GM19372 (cell line): ENCODE results near the gene IQGAP3.

Experiments
- ATAC-seq: cut with Tn5 transposase; IDR thresholded peaks from one replicate; pipeline ENCODE4 v1.9.1; 2021; ENCODE audit warnings: mild to moderate bottlenecking, low read depth, moderate library complexity; ENCODE audit not compliant: unreplicated experiment

IQGAP3 gene

DNA sequence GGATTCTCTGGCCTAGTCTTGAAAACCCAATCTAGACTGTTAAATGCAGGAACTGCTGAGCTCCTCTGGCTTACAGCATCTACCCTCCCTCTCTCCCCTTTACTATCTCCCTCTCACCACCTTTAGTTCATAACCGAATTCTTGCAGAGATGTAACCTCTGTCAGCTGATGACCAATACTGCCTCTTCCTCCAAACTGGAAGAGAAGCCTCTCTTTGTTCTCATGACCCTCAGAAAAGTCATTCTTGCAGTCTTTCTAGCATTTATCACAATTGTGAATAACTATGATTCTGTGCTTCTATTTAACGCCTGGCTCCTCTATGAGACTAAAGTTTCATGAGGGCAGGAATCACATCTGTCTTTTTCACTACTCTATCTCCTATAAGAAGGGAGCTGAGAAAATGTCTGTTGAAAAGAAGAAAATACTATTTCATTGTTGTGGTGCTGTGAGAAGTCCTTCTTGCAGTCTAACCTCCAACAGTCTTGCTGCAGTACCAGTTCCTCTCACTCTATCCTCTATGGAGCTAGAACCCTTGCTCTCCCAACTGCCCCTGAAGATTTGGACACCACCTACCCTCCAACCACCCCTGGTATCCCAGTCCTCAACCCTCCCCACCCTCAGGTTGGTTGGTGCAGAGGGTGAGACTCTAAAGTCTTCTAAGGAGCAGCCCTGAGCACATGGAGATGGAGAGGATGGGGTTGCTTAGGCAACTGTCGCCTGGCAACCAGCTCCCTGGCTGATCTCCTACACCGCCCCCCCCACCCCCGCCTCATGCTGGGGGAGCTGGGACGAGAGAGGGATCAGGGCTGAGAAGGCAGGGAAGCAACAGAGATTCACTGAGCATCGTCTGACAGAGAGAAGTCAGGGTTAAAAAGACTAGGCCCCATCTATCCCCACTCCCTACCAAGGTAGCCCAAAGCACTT, 85.7 kb downstream of the IQGAP3 start:
- ATAC-seq, result no peak

DNA sequence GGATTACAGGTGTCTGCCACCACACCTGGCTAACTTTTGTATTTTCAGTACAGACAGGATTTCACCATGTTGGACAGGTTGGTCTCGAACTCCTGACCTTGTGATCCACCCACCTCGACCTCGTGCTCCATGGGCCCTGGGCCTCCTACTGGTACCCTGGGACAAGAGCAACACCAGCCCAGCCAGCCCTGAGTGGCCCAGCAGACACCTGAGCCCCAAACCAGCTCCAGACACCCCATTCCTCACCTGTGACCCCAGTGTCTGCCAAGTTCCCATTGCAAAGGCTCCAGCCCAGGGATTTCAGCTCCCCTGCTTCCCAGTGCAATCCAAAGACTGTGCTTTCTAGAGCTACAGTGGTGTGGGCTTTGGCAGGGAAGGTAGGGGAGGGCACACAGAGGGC, 86.4 kb downstream of the IQGAP3 start:
- no peak for ATAC-seq

DNA sequence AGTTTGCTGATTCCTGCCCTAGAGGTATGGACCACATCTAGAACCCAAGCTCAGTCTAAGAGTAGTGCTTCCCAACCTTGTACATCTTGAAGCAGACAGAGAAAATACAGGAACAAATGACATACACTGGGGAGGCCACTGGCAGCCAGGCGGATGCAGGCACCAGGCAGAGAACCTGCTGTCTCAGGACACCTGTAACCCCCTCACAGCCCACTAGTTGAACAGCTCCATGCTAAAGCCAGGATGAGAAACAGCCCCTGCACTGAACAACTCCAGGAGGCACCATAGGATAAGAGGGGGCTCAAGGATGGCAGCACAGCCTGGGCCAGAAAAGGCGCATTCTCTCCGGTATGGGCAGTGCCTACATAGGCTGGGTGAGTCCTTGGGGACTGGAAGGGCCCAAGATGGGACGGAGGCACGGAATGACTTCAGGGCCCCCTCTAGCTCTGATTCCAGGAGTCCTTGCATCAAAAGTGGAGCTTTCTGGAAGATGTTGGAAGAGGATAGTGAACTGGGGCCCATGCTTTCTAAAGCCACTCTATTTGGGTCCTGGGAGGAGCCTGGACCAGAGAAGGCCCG, 87.8 kb downstream of the IQGAP3 start:
- no peak for ATAC-seq

DNA sequence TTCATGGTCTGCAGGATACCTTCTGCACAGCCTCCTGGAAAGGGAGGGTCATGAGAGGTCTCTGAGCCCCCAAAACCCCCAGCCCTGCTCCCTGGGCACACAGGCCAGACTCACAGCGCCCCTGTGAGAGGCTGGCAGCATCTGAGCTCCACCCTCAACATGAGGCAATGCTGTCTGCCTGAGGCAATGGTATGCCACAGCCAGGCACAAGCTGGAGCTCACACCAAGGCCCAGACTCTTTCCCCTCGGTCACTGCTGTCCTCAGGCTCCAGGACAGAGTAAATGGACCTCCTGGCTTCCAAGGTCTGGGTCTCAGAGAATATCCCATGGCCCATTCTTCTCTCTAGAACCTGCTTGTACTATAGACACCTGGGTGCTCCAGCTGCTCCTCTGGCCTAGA, 89.0 kb downstream of the IQGAP3 start:
- no peak for ATAC-seq

DNA sequence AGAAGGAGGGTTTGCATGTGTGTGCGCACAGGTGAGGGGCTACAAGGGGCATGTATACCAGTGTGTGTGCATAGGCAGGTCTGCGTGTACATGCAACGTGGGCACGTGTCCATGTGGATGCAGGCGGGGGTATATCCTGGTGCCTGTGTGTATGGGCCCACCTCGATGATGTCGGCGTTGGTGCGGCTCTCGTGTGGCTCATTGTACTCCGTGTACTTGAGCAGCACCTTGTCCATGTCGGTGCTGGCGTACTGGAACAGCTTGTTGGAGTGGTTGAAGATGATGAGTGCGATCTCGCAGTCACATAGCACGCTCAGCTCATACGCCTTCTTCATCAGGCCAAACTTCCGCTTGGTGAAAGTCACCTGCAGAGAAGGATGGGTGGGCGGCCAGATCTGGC, 90.1 kb downstream of the IQGAP3 start:
- no peak for ATAC-seq

DNA sequence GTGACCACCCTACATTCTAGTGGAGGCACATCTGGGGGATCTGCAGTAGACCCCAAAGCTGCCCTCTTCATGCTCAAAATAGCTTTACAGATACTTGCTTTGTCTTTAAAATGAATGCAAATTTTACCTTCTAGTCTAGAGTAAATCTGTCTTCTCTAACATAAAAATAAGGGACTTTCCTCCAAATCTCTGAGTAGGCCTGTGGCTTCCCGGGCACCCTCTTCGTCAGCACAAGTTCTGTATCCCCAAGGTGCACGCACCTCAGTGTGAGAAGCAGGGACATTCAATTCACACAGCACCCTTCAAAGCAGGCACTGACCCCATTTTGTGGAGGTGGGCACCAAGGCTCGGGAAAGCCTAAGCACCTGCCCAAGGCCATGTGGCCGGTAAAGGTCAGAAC, 90.8 kb downstream of the IQGAP3 start:
- no peak for ATAC-seq

DNA sequence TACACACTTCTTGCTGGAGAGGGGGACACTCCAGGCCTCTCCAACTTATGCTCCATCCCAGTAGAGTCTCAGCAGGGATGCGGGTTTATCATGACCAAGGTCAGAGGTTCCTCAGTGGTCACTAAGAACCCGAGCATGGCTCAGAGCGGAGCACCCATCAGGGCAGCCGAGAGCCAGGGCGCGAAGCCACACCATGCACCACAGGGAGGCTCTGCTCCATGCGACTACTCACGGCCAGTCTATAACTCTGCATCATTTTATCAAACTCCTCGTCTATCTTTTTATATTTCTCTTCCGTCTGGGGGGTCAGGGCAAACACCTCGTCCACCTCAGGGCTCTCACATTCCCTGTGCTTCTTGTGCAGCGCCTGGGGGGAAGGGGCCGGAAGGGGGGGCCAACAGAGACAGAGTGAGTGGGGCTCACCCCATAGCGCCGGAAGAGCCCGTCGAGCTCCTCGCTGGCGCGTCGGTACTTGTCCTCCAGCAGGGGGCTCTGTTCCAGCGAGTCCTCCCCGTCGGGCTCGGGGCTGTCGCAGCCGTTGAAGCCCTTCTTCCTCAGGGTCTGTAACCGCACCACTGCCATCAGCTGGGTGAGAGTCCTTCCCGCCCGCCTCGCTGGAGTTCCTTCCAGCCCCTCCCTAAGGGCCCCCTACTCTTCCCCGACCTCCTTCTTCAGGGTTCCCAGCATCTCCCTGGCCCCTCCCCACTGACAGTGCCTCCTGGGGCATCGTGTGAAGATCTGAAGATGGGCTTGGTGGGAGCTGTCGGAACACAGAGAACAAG, 91.8 kb downstream of the IQGAP3 start:
- ATAC-seq, result no peak

DNA sequence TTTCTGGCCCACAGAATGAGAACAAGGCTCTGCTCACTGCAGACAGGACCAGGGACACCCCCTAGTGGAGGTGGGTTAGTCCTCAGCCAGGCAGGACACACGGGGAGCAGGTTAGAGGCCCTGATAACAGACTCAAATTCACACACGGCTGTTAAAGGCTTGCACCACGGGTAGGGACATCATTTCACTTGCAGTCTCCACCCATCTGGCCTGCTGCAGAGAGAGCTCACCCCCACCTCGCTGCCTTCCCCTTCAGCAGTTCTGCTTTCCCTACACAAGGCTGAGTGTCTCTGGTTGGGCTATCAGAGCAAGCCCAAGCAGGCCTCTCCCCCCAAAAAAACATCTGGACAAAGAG, 92.4 kb downstream of the IQGAP3 start:
- no peak for ATAC-seq

DNA sequence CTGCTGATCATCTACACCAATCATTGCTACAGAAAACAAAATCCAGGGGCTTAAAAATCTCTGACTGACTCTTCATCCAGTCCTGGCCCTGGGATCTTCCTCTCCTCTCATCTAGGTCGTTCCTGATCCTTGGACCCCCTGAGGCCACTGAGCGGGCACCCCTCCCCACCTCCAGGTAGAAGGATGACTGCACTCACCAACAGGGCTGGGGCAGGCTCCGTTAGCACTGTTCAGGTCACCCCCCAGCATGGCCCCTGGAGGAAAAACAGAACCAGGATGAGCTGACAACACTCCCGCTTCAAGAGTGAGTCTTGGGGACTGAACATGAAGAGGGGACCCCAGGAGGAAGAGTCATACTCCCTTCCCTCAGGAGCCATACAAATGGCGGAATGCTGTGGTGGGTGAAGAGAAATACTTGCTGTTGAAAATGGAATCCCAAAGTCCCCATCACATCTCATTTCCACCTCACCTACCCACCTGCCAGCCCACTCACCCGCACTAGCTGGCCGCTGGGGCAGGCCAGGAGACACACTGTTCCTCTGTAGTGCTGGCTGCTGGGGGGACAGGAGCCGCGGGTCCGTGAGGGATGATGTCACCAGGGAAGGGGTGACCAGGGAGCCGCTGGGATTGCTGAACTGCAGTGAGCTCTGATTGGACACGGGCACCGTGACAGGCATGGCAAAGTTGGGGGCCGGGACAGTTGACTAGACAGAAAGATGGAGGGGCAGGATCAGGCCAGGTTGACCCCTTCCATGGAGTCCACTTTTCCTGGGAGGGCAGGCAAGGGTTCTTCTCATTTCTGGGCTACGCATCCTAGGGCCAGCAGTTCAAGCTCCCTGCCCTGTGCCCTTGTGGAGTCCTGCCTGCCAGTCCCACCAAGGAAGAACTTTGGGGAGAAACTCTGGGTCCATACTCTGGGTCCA, 93.0 kb downstream of the IQGAP3 start:
- ATAC-seq, result no peak

DNA sequence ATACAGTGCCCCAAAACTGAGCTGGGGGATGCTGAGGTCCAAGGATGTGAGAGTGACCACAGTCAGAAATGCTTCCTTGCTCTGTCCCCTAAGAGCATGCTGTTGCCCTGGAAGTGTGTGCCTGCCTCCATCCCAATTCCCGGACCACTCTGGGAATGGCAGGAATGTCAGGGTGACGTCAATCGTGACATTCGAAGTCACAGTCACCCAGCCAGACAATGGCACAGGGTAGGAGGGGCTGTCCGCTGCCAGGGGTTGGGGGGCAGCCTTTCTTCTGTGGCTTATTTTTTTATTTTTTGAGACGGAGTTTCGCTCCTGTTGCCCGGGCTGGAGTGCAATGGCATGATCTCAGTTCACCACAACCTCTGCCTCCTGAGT, 94.1 kb downstream of the IQGAP3 start:
- ATAC-seq, result no peak

DNA sequence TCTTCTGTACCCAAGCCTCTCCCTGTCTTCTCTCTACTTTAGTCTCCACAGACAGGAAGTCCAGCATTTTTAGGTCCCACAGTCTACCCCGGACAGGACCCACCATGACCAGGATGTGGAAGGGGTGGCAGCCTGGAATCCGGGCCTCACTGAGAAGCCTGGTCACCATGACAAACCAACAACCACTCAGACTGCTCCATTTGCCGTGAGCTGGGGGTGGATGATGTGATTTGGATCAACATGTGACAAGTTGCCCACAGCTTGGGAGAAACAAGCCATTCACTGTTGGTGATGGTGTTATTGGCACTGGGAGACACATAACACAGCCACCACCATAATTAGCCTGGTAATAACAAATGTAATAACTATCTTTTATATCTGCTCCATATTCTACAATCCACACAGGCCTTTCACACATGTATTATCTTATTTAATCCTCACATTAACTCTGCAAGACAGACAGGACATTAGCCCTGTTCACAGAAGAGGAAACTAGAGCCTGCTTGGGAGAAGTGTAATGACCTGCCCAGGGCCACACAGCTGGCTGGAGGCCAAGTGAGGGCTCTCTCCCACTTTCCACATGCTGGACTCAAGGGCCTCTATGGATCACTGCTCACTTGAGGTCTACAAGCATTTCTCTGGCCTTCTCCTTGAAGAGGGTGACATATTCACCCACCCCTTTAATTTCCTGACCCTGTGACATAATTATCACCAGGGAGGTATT, 94.7 kb downstream of the IQGAP3 start:
- no peak for ATAC-seq

DNA sequence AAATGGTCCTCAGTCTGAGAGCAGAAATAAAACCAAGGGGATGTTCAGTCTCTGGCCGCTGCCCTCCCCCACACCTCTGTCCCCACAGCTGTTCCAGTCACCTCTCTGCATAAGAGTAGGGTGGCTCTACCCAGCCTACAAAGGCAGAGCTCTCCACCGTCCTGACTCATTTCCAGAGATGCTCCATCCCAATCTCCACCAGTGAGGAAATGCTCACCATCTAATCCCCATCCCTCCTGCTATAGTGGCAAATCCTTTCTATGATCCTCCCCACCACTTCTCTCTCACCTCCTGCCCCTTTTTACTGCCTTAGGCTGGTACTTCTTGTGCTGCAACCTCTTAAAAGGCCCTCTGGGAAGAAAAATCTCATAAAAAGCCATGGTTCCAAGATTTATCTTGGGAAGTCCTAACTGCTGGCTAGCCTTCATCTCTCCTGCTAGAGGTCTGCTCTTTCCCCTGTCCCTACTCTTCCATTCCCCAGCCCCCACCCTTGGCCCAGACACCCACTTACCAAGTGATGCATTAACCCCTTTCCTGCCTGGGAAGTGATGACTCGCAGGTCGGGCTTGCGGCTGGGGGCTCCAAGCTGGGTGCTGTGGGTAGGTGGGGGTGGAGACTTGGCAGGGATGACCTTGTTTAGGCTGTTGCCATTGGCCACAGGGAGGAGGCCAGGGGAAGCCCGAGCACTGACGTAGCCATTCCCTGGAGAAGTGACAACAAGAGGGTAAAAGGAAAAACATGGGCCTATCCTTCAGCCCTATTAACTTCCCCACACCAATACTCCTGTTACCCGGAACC, 95.7 kb downstream of the IQGAP3 start:
- ATAC-seq, result no peak

DNA sequence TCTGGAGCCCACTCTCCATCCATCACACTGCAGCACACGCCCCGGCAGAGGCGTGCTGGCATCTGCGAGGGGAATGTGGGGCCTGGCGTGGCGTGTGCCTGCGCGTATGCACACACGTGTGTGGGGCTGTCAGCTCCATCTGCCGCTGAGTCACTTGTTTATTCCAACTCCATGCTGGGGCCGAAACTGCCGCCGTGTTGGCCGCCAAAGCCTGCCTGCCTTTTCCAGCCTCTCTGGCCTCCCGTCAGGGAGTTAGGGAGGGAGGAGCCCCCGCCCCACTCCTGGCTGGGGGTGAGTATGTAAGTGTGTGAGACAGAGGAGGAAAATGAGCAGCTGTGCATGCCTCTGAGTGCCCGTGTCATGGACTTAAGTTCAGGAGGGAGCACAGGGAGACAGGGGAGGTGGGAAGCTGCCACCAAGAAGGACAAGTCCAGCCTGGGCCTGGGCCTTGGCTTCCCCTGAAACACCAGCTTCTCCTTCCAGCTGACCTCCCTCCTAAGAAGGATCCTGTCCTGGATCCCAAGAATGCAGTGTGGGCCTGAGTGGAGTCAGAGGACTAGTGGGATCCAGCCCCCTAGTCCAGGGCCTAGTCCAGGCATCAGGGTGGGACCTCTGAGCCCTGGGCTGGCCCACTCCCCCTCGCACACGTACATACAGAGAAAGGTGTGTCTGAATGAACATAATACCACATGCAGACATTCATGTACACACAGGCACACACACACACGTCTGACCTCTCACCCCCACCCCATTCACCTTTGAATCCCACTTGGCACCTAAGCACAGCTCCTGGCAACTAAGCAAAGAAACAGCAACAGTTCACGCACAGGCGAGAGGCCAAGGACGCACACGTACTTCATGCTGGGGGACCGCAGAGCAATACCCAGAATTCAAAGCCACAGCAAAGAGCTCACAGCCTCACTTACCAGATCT, 96.5 kb downstream of the IQGAP3 start:
- ATAC-seq, result no peak
